Measurements from ENCODE around the gene TRAF1.

TRAF1 gene

DNA sequence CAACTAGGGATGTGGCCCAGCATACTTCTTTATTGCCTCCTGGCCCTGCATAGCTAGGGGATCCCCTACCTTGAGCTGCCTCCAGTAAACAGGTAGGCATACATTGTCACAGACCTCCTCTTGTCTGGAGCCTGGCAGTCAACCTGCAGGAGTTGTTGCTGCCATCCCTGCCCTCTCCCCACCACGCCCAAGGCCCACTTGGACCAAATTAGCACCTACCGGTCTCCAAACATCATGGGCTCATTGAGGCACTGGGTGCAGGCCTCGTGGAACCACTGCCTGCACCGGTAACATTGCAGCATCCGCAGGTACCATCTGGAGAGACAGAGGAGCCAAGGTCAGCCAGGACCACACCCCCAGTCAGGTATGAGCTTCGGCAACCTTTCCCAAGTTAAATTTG lies 59.9 kb downstream of the TRAF1 start:
- DNase-seq, result no peak

DNA sequence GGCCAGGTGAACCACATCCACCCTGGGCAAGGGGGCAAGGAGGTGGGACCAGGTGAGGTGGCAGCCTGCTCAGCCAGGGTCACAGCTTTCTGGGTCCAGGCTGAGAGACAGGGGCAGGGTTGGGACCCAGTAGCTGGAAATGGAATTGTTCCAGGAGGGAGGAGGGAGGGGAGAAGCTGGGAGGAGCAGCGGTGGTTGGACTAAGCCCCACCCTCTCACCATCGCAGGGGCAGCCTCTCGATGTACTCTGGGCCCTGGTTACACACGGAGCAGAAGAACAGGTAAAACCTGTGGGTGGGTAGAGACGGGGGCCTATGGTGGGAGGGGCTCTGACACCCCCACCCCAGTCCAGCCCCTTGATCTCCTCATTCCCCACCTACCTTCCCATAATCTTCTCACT lies 60.8 kb downstream of the TRAF1 start:
- DNase-seq, result no peak

DNA sequence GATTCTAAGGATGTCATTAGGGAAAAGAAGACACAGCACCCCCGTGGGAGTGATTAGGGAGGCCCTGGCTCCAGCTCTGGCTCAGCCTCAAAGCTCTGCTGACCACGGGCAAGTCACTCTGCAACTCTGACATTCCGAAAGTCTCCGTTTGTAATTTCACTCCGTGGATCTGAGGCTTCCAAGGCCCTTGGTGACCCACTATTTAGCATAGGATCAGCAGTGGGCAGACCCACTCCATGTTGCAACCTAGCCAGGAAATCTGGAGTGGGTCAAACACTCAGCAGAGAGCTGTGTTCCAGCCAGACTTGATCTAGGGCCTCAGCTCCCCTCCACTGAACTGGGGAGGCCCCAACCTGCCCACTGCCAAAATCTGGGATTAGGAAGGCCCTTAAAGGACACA lies 61.4 kb downstream of the TRAF1 start:
- DNase-seq, result no peak

DNA sequence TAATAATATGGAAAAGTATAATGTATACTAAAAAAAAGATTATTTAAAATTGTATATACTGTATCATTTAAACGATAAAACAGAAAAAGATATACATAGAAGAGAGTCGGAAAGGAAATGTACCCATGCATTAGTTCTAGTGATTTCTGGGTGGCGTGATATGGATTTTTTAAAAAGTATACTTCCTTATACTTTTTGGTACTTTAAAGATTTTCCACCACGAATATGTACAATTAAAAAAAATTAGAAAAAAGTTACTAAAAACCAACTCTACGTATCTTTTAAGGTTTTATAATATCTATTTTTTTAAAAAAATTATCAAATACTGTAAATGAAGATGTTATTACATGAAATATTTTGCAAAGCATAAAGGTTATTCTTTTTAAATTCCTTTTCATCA lies 61.9 kb downstream of the TRAF1 start:
- no peak for DNase-seq

DNA sequence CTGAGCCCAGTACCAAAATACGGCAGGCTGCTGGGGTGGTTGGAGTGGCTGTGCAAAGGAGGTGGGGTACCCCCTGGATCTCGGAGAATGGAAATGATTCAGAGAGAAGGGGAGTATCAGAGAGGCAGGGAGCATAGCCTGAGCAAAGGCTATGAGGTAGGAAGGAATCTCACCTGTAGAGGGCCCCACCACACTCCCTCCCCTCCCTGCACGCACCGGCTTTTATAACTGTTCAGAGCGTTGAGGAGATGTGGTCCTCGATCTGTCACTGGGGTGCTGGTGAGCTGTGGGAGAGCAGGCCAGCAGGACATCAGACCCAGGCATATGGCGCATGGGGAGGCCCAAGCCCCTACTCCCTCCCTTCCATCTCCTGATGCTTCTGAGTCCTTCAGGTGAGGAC lies 62.8 kb downstream of the TRAF1 start:
- no peak for DNase-seq

DNA sequence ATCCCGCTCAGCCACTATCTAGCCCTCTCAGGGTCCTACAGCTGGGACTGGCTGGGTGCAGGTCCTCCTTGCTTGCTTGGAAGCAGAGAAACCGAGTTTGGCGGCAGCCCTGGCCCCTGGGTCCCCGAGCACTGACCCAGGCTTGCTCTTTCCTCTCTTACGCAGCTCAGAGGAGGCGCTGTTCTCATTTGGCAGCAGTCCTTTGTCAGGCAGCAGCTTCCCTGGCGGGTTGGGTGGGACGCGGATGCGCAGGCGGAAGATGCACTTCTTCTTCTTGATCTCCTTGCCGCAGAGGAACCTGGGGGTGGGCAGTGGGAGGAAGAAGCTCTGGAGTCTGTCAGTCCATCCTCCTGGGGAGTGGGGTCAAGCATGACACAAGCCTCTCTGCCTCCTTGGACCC lies 64.1 kb downstream of the TRAF1 start:
- no peak for DNase-seq

DNA sequence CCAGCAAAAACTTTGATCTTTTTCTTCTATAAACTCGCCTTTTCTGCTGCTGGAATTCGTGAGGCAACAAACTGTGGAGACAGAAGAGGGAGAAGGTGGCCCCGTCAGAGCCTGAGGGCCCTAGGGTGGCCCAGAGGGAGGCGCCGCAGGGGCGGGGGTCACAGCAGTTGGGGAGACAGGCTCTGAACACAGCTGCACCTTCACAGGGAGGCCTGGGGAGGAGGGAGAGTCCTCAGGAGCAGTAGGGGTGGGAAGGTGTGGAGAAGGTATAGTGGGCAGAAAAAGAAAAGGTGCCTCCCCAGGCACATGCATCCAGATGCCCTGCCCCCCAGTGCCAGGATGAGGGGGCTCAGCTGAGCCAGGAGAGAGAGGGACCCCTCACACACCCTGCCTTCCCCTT lies 64.7 kb downstream of the TRAF1 start:
- no peak for DNase-seq

DNA sequence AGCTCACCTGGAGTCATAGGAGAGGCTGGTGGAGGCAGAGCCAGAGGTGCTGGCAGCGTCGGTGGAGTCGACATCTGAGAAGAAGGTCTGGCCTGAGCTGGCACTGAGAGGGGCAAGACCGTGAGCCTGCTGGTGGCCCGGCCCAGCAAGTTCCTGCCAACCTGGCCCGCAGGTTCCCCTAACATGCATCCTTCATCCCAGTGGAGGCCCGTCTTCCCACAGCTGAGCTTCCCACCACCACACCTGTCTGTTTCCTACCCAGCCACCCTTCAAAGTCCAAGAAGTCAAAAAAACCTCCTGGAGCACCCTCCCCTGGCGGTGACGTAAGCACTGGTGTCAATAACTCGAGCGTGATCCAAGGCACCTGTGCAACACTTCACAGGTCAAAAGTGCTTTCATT lies 66.5 kb downstream of the TRAF1 start:
- no peak for DNase-seq

DNA sequence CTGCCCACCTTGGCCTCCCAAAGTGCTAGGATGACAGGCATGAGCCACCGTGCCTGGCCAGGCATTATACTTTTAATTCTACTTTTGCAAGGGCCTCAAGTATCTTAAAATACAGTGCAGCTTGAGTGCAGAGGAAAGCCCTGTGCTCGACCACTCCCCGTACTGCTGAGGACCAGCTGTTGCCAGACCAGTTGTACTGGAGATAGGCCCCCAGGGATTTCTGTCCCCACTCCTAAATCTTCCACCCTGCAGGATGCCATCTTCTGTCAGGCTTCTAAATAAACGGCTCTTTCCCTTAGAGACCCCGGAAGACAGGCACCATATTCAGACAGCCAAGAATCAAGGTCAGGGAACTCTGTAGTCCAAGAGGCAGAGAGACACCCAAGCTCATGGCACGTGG lies 67.2 kb downstream of the TRAF1 start:
- DNase-seq, result no peak

DNA sequence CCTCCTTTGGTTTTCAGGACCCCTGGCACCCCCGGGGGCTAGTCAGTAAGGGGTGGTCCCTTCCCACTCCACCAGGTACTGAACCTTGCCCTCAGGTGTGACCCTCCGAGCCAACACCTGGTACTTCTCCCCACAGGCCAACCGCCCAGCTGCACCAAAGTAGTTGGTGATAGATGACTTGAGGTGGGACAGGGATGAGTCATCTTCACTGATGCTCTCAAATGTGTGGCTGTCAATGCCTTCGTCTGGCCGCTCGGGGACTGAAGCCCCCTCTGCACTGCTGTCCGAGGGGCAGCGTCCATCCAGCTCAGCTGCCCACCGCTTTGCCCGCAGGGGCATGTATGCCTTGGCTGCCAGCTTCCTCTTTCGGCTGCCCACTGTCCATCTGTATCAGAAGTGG lies 68.7 kb downstream of the TRAF1 start:
- DNase-seq, result no peak

DNA sequence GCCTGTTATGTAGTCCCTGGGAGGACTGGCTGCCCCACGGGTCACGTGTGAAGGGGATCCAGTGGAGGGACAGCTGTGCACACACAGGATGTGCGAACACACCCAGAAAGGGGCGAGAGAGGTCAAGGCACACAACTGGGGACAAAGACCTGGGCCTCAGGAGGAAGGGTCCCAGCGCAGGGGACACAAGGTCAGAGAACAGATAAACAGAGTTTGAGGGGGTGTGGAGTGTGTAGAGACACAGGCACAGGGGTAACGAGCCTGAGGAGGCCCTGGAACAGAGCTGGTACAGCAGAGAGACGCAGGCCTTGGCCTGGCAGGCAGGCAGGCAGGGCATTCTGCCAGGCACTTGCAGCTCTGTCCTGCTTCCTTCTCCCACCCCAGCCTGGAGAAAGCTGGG lies 69.1 kb downstream of the TRAF1 start:
- no peak for DNase-seq

DNA sequence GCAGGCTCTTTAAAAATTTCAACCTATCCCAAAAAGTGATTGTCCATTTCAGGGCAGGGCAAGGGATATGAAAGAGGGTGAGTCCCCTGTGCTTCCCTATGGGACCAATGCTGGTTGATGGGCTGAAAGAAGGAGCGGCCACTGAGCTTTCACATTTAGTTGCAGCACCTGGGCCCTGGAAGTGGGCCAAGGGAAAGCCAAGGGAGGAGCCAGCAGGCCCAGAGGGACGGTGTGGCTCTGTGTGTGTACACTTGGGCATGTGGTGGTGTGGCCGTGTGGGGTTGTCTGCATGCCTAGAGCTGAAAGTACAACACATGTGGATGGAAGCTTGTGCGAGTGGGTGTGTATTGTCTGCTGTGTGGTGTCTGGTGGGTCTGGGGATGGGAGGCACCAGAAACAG lies 69.9 kb downstream of the TRAF1 start:
- DNase-seq, result no peak

DNA sequence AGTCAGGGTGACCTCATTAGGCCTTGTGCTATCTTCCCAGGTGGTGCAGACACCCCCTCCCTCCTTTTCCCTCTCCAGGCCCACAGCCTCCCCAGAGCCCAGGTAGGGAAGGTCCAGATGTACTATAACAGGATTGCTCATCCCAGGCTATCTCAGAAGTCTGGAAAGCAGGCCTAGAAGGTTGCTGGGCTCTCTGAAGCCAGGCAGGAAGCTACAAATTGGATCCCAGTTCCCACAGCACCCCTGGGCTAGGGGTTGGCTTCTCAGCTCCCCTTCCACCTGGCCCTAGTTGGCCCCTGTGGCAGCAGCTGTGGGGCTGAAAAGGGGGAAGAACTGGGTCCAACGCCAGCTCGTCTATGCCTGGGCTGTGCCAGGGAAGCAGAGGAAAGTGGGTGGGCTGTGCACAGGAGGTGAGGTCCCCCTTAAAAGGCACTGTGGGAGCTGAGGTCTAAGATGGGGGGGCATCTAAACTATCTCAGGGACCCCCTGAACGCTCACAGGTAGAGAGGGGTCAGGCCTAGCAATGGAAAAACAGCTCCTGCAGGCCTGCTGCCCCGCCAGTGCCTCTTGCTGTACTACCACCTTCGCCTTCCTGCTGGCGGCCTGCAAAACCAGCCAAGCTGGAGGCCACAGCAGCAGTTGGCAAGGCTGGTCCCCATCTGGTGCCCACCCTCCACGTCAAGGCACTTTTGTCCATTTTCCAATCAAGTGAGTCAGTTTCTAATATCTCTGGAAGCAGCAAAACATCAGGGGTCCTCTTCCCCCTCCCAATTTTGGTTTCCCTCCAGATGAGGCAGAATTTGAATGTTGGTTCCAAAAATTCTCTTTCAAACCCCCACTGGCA lies 70.5 kb downstream of the TRAF1 start:
- no peak for DNase-seq

DNA sequence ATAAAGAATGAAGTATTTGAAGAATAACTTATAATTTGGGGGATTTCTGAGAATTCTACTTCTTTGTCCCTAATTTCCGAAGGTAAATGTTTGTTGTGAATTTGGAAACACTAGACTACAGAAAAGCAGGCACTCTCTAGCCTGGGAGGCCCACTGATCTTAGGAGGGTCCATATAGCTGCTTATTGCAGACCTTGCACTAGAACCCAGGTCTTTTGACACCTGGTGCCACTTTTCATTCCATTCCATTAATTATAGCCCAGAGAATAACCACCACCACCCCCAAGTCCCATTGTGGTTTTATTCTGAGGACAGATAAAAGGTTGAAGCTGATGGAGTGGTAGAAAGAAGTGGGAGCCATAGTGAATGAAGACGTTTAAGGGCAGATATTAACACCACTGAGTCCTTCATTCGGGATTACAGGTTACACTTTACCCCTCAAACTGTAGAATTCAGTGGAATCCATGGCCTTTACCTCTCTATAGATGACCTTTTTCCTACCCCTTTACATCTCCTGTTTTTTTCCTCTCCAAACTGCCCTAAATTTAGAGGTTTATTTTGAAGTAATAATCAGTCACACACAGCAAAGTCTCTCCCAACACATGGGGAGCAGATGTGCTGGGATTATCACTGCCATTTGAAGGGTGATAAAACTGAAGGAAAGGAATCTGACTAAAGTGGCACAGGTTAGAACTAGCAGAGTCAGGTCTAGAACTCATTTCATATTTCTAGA lies 71.8 kb downstream of the TRAF1 start:
- no peak for DNase-seq

DNA sequence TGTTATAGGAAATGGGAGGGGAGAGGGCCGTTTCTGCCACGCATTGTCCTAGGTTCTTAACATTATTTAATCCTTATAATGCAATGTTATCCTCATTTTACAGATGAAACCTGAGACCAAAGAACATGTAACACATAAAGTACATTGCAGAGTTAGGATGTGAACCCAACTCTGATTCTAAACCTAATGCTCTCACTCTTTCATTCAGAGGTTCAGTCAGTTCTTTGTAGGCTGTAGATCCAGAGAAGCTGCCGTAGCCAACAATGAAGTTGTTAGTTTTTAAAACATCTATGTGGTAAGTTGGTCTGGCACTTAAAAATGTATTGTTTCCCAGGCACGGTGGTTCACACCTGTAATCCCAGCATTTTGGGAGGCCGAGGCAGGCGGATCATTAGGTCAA lies 73.4 kb downstream of the TRAF1 start:
- no peak for DNase-seq
